ENCODE measurements around the gene TOR4A.
A peak's percentile ranks its signal among the peaks of the same experiment; 100 is the strongest.
"Not testable (repeated sequence)": the region's sequence is repeated elsewhere in the genome, so short reads cannot be mapped to it uniquely, and the experiment has no call there.

Gene TOR4A

GRCh38 chr9:137317718-137318511 is 40.4 kb downstream of the TOR4A start:
- Mint-ChIP-seq H3K4me3 (no peak overlapping the region), H3K4me1 (ENCODE audit: low read depth) (peaks cover 4% of the 10 kb centered on the region), H3K9me3 (no peaks in the 10 kb centered on the region), H3K36me3 (ENCODE audit: low read depth) (no peaks in the 10 kb centered on the region), H3K27me3 (no peaks in the 10 kb centered on the region), H3K27ac (no peak overlapping the region)

GRCh38 chr9:137318602-137319001 is 41.1 kb downstream of the TOR4A start:
- H3K4me1 Mint-ChIP-seq (ENCODE audit: low read depth) = peaks cover 4% of the 10 kb centered on the region
- no peaks in the 10 kb centered on the region for H3K9me3 Mint-ChIP-seq
- no peaks in the 10 kb centered on the region for H3K27me3 Mint-ChIP-seq
- no peak overlapping the region for H3K27ac Mint-ChIP-seq
- H3K4me3 Mint-ChIP-seq = no peak overlapping the region
- H3K36me3 Mint-ChIP-seq (ENCODE audit: low read depth) = no peaks in the 10 kb centered on the region

GRCh38 chr9:137319011-137319738 is 41.6 kb downstream of the TOR4A start:
- Mint-ChIP-seq H3K27ac (no peak overlapping the region), H3K36me3 (ENCODE audit: low read depth) (no peaks in the 10 kb centered on the region), H3K27me3 (no peaks in the 10 kb centered on the region), H3K4me3 (no peak overlapping the region), H3K9me3 (no peaks in the 10 kb centered on the region), H3K4me1 (ENCODE audit: low read depth) (peaks cover 4% of the 10 kb centered on the region)

- no peaks in the 10 kb centered on the region for H3K36me3 Mint-ChIP-seq (ENCODE audit: low read depth)
- H3K27ac Mint-ChIP-seq = no peak overlapping the region
- no peaks in the 10 kb centered on the region for H3K27me3 Mint-ChIP-seq
- no peaks in the 10 kb centered on the region for H3K9me3 Mint-ChIP-seq
- H3K4me3 Mint-ChIP-seq = no peak overlapping the region
- peaks cover 4% of the 10 kb centered on the region for H3K4me1 Mint-ChIP-seq (ENCODE audit: low read depth)
These were observed 42.4 kb downstream of the TOR4A start for GRCh38 chr9:137319739-137320551.

- no peak overlapping the region for H3K4me3 Mint-ChIP-seq
- no peak overlapping the region for H3K27ac Mint-ChIP-seq
- no peaks in the 10 kb centered on the region for H3K9me3 Mint-ChIP-seq
- H3K36me3 Mint-ChIP-seq (ENCODE audit: low read depth) = no peaks in the 10 kb centered on the region
- peaks cover 5% of the 10 kb centered on the region for H3K4me1 Mint-ChIP-seq (ENCODE audit: low read depth)
- peaks cover under 1% of the 10 kb centered on the region for H3K27me3 Mint-ChIP-seq
These were observed 43.2 kb downstream of the TOR4A start for GRCh38 chr9:137320555-137321384.

GRCh38 chr9:137321726-137322361 is 44.3 kb downstream of the TOR4A start:
- peaks cover 7% of the 10 kb centered on the region for H3K27me3 Mint-ChIP-seq
- no peaks in the 10 kb centered on the region for H3K9me3 Mint-ChIP-seq
- H3K27ac Mint-ChIP-seq = no peak overlapping the region
- H3K4me1 Mint-ChIP-seq (ENCODE audit: low read depth) = peaks cover 15% of the 10 kb centered on the region
- no peak overlapping the region for H3K4me3 Mint-ChIP-seq
- no peaks in the 10 kb centered on the region for H3K36me3 Mint-ChIP-seq (ENCODE audit: low read depth)

- H3K9me3 Mint-ChIP-seq = peaks cover 6% of the 10 kb centered on the region
- H3K36me3 Mint-ChIP-seq (ENCODE audit: low read depth) = no peaks in the 10 kb centered on the region
- no peak overlapping the region for H3K4me3 Mint-ChIP-seq
- peaks cover 8% of the 10 kb centered on the region for H3K27me3 Mint-ChIP-seq
- no peak overlapping the region for H3K27ac Mint-ChIP-seq
- peaks cover 17% of the 10 kb centered on the region for H3K4me1 Mint-ChIP-seq (ENCODE audit: low read depth)
These were observed 46.2 kb downstream of the TOR4A start for GRCh38 chr9:137323531-137324331.

GRCh38 chr9:137325124-137325523 is 47.6 kb downstream of the TOR4A start:
- Mint-ChIP-seq H3K27ac (no peak overlapping the region), H3K4me3 (no peak overlapping the region), H3K9me3 (peaks cover 6% of the 10 kb centered on the region), H3K27me3 (peaks cover 8% of the 10 kb centered on the region), H3K36me3 (ENCODE audit: low read depth) (no peaks in the 10 kb centered on the region), H3K4me1 (ENCODE audit: low read depth) (peaks cover 17% of the 10 kb centered on the region)

GRCh38 chr9:137325799-137326198 is 48.3 kb downstream of the TOR4A start:
- peaks cover 13% of the 10 kb centered on the region for H3K4me1 Mint-ChIP-seq (ENCODE audit: low read depth)

GRCh38 chr9:137326445-137327065 is 49.0 kb downstream of the TOR4A start:
- peaks cover 6% of the 10 kb centered on the region for H3K9me3 Mint-ChIP-seq
- peaks cover 13% of the 10 kb centered on the region for H3K4me1 Mint-ChIP-seq (ENCODE audit: low read depth)
- H3K27ac Mint-ChIP-seq = peak overlapping the region; percentile 87

More at GRCh38 chr9:137325799-137326198, 48.3 kb downstream of the TOR4A start:
- H3K27me3 Mint-ChIP-seq = peaks cover 8% of the 10 kb centered on the region
- H3K9me3 Mint-ChIP-seq = peaks cover 6% of the 10 kb centered on the region
- no peaks in the 10 kb centered on the region for H3K36me3 Mint-ChIP-seq (ENCODE audit: low read depth)
- no peak overlapping the region for H3K4me3 Mint-ChIP-seq
- H3K27ac Mint-ChIP-seq = no peak overlapping the region

GRCh38 chr9:137327641-137328550 is 50.4 kb downstream of the TOR4A start:
- H3K36me3 Mint-ChIP-seq (ENCODE audit: low read depth); H3K27me3 Mint-ChIP-seq; H3K9me3 Mint-ChIP-seq; H3K4me3 Mint-ChIP-seq: not testable (repeated sequence)
- Mint-ChIP-seq H3K27ac (peak overlapping the region; percentile 42), H3K4me1 (ENCODE audit: low read depth) (peaks cover 13% of the 10 kb centered on the region)

More at GRCh38 chr9:137326445-137327065, 49.0 kb downstream of the TOR4A start:
- H3K27me3 Mint-ChIP-seq = peaks cover 8% of the 10 kb centered on the region
- H3K4me3 Mint-ChIP-seq = peak overlapping the region; percentile 72
- no peaks in the 10 kb centered on the region for H3K36me3 Mint-ChIP-seq (ENCODE audit: low read depth)

GRCh38 chr9:137329590-137329989 is 52.1 kb downstream of the TOR4A start:
- H3K9me3 Mint-ChIP-seq; H3K27me3 Mint-ChIP-seq; H3K27ac Mint-ChIP-seq; H3K4me3 Mint-ChIP-seq; H3K36me3 Mint-ChIP-seq (ENCODE audit: low read depth): not testable (repeated sequence)
- H3K4me1 Mint-ChIP-seq (ENCODE audit: low read depth) = peaks cover 13% of the 10 kb centered on the region

All from stimulated activated naive CD8-positive, alpha-beta T cell treated with anti-CD3 and anti-CD28 coated beads, Interleukin-15, Interleukin-2, amounts not matched to agents 100 ng/mL and 50 ng/mL, for 24 hours (primary cell).